ENCODE data around the gene UNC5A. TPM values are rescaled to one million over a fixed set of nuclear protein-coding genes. Genes with fewer than 3 reads are reported as not detected.

Gene UNC5A
- total RNA-seq, 1 experiment from 2014 or later, result 3.1 TPM

GRCh38 chr5:176880366-176881020 lies 70.1 kb downstream of the UNC5A start:
- Histone ChIP-seq H3F3A (ENCODE audit: insufficient read depth, low read depth) (no peaks in the 10 kb centered on the region), H3K4me1 (replicated peaks; ENCODE audit: insufficient read depth) (no peaks in the 10 kb centered on the region), H3K4me2 (no peak overlapping the region), H3K27ac (no peak overlapping the region), H3K27me3 (ENCODE audit: insufficient read depth, low read depth) (no peaks in the 10 kb centered on the region), H3K9me2 (ENCODE audit: insufficient read depth) (no peaks in the 10 kb centered on the region), H3K36me3 (ENCODE audit: low read depth) (no peaks in the 10 kb centered on the region), H4K20me1 (ENCODE audit: insufficient read depth) (no peaks in the 10 kb centered on the region), H3K9me3 (ENCODE audit: insufficient read depth, low read depth) (no peaks in the 10 kb centered on the region), H2AFZ (no peak overlapping the region), H3K4me3 (no peak overlapping the region), H3K79me2 (ENCODE audit: low read depth) (no peaks in the 10 kb centered on the region)
- TF ChIP-seq EZH2 (IDR thresholded peaks at IDR 0.05; ENCODE audit: low read depth), result no peak
- no peak for TF ChIP-seq CTCF (conservative IDR thresholded peaks at IDR 0.05)
- ChIA-PET CTCF (interaction anchor here (0.7 kb wide), 1 partner anchor 575 kb away, joined by 3 read pairs; no protein-coding TSS in a partner anchor), POLR2A (ENCODE audit: unreplicated experiment) (no interaction called here)
- no TSS peak for BruUV-seq (replicated peaks)
- intact Hi-C loops (cut with micrococcal nuclease; ENCODE audit: unreplicated experiment), result no loop called here
- peak in 1 of 2 experiments; percentile 1 for DNase-seq

- ChIA-PET POLR2A (ENCODE audit: unreplicated experiment) (no interaction called here), CTCF (interaction anchor here (0.7 kb wide), 1 partner anchor 574 kb away, joined by 3 read pairs; no protein-coding TSS in a partner anchor)
- Histone ChIP-seq H3K9me2 (ENCODE audit: insufficient read depth) (no peaks in the 10 kb centered on the region), H2AFZ (no peak overlapping the region), H3K27ac (no peak overlapping the region), H3F3A (ENCODE audit: insufficient read depth, low read depth) (no peaks in the 10 kb centered on the region), H3K79me2 (ENCODE audit: low read depth) (no peaks in the 10 kb centered on the region), H3K4me2 (no peak overlapping the region), H4K20me1 (ENCODE audit: insufficient read depth) (no peaks in the 10 kb centered on the region), H3K4me3 (no peak overlapping the region), H3K27me3 (ENCODE audit: insufficient read depth, low read depth) (no peaks in the 10 kb centered on the region), H3K9me3 (ENCODE audit: insufficient read depth, low read depth) (no peaks in the 10 kb centered on the region), H3K36me3 (ENCODE audit: low read depth) (no peaks in the 10 kb centered on the region), H3K4me1 (replicated peaks; ENCODE audit: insufficient read depth) (no peaks in the 10 kb centered on the region)
- DNase-seq, result peak in 1 of 2 experiments; percentile 3
- BruUV-seq (replicated peaks), result no TSS peak
- TF ChIP-seq EZH2 (IDR thresholded peaks at IDR 0.05; ENCODE audit: low read depth) (no peak), CTCF (conservative IDR thresholded peaks at IDR 0.05) (no peak)
- intact Hi-C loops (cut with micrococcal nuclease; ENCODE audit: unreplicated experiment), result no loop called here
Measured at GRCh38 chr5:176881021-176881749, 70.8 kb downstream of the UNC5A start.

GRCh38 chr5:176881816-176882566 lies 71.6 kb downstream of the UNC5A start:
- ChIA-PET POLR2A (ENCODE audit: unreplicated experiment) (interaction anchor here (0.6 kb wide), 1 partner anchor 33 kb away, joined by 4 read pairs; no protein-coding TSS in a partner anchor), CTCF (no interaction called here)
- no peaks in the 10 kb centered on the region for H3K9me2 ChIP-seq (ENCODE audit: insufficient read depth)
- H3K4me3 ChIP-seq, result no peak overlapping the region
- no peaks in the 10 kb centered on the region for H3K9me3 ChIP-seq (ENCODE audit: insufficient read depth, low read depth)
- H2AFZ ChIP-seq, result no peak overlapping the region
- DNase-seq, result peak in 1 of 2 experiments; percentile 26
- no peaks in the 10 kb centered on the region for H3K27me3 ChIP-seq (ENCODE audit: insufficient read depth, low read depth)
- TF ChIP-seq EZH2 (IDR thresholded peaks at IDR 0.05; ENCODE audit: low read depth) (no peak), CTCF (conservative IDR thresholded peaks at IDR 0.05) (no peak)
- no TSS peak for BruUV-seq (replicated peaks)
- H4K20me1 ChIP-seq (ENCODE audit: insufficient read depth), result no peaks in the 10 kb centered on the region
- H3F3A ChIP-seq (ENCODE audit: insufficient read depth, low read depth), result no peaks in the 10 kb centered on the region
- intact Hi-C loops (cut with micrococcal nuclease; ENCODE audit: unreplicated experiment), result no loop called here
- H3K4me1 ChIP-seq (replicated peaks; ENCODE audit: insufficient read depth), result no peaks in the 10 kb centered on the region
- no peaks in the 10 kb centered on the region for H3K36me3 ChIP-seq (ENCODE audit: low read depth)
- no peaks in the 10 kb centered on the region for H3K79me2 ChIP-seq (ENCODE audit: low read depth)
- no peak overlapping the region for H3K4me2 ChIP-seq
- no peak overlapping the region for H3K27ac ChIP-seq

Measured in PC-9 (cell line).